ENCODE measurements around the gene POU2F2. TPM values are rescaled to one million over a fixed set of nuclear protein-coding genes. Genes with fewer than 3 reads are reported as not detected.
A peak's percentile ranks its signal among the peaks of the same experiment; 100 is the strongest.

POU2F2 gene
- total and polyA plus RNA-seq, 3 donors from 2014 or later: 9.4 to 20.6 (median 13.2) TPM

DNA sequence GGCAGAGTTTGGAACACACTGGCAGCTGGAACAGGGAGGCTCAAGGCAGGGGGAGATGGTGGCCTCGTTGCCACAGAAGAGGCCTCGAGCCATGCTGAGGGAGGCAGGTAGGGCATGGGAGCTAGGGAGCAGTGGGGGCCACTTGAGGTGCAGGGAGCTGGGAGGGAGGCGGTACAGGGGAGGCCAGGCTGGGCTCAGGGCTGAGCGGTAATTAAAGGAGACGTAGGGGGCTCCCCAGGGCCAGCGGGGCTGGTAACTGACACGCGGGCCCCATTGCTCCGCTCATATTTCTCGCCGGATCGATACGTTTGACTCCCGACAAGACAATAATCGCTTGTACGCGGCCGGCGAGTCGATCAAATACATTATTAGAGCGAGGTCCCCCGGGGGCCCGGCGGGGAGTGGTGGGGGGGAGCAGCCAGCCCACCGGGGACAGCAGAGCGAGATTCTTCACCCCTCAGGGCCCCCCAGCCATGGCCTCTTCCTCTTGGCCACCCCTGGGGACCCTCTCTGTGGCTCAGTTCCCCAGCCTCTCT, 2.4 kb upstream of the POU2F2 start:
- no peak for TF ChIP-seq POLR2A (IDR thresholded peaks at IDR 0.05)
- TF ChIP-seq, protein P1, sequence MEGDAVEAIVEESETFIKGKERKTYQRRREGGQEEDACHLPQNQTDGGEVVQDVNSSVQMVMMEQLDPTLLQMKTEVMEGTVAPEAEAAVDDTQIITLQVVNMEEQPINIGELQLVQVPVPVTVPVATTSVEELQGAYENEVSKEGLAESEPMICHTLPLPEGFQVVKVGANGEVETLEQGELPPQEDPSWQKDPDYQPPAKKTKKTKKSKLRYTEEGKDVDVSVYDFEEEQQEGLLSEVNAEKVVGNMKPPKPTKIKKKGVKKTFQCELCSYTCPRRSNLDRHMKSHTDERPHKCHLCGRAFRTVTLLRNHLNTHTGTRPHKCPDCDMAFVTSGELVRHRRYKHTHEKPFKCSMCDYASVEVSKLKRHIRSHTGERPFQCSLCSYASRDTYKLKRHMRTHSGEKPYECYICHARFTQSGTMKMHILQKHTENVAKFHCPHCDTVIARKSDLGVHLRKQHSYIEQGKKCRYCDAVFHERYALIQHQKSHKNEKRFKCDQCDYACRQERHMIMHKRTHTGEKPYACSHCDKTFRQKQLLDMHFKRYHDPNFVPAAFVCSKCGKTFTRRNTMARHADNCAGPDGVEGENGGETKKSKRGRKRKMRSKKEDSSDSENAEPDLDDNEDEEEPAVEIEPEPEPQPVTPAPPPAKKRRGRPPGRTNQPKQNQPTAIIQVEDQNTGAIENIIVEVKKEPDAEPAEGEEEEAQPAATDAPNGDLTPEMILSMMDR (IDR thresholded peaks at IDR 0.05): no peak
- no peaks in the 10 kb centered on the region for H3K9me3 ChIP-seq
- H3K27ac ChIP-seq: no peak overlapping the region
- no peaks in the 10 kb centered on the region for H3K27me3 ChIP-seq
- DNase-seq: no peak
- no peaks in the 10 kb centered on the region for H3K36me3 ChIP-seq (ENCODE audit: low read depth, missing control alignments)
- no peak overlapping the region for H3K4me3 ChIP-seq
- intact Hi-C loops (cut with DNase I; ENCODE audit: low total_unique reads): no loop called here
- peaks cover 12% of the 10 kb centered on the region for H3K4me1 ChIP-seq
- 78 to 81% methylated on average over 25 to 26 of the region's 26 CpGs for WGBS, 2 donors

DNA sequence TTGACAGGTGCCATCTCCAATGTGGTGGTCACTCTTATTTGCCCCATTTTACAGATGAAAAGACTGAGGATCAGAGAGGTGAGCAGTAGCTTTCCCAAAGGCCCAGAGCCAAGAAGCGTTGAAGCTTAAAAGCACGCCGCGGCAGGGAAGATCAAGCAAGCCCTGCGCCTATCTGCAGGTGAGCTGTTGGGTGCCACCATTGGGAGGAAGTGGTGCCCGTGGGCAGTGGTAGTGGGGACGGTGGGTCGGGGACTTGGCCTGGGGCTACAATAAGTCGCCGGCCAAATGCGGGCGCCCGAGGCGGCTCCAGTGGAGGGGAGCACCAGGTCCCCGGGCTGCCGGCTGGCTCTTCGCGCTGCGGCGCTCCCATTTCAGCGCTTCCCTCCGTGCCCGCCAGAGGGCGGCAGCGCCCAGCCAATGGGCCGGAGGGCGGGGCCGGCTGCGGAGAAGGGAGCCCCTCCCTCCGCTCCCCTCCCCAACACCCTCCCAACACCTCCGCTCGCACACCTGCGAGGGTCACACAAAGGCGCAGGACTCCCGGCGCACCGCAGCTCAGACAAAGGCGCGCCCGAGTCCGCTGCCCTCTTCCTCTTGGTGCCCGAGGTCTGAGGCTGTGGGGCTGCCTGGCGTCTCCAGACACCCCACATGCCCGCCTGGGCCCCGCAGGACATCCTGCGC, 744 bp upstream of the POU2F2 start:
- Histone ChIP-seq H3K4me3 (peak overlapping the region; percentile 29 to 43), H3K4me1 (peaks cover 12% of the 10 kb centered on the region), H3K27ac (no peak overlapping the region), H3K27me3 (no peaks in the 10 kb centered on the region), H3K9me3 (no peaks in the 10 kb centered on the region), H3K36me3 (ENCODE audit: low read depth, missing control alignments) (no peaks in the 10 kb centered on the region)
- intact Hi-C loops (cut with DNase I; ENCODE audit: low total_unique reads): no loop called here
- 2 to 4% methylated on average over 10 to 41 of the region's 46 CpGs for whole genome bisulfite sequencing, 2 donors
- TF ChIP-seq, protein P1 (IDR thresholded peaks at IDR 0.05): peak; percentile 83 to 97 (median 87)
- TF ChIP-seq POLR2A (IDR thresholded peaks at IDR 0.05): no peak
- DNase-seq: peak; percentile 70

DNA sequence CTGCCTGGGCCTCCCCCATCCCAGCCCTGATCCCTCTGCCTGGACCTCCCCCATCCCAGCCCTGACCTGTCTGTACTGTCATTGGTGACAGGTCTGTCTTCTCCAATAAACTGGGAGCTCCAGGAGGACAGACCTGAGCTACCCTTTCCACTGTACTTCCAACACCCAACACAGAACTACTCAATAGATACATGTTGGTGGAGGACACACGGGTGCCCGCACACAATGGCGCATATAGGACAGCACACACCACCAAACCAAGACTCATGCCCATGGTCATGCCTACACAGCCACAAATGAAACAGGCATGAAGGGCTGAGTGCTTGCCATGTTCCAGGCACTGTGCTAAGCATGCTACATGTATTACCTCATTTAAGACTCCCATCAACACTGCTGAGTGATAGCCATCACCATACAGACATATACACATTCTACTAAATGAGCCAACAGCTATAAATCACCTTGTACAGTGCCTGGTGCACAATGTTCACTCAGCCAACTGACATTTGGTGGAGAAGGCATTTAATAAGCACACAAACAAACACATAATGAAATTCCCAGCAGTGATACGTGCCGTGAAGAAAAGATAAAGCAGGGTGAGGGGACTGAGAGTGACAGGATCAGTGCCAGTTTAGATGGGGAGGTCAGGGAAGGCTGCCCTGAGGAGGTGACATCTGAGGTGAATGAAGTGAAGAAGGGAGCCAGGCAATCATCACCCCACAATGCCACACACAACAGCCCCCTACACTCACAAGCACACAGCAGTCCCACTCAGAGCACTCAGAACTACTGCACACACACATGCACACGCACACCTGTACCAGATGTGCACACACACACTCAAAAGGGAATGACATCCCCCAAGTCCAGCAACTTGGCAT, 857 bp downstream of the POU2F2 start:
- Histone ChIP-seq H3K9me3 (no peaks in the 10 kb centered on the region), H3K27ac (no peak overlapping the region), H3K4me1 (peaks cover 12% of the 10 kb centered on the region), H3K27me3 (no peaks in the 10 kb centered on the region), H3K36me3 (ENCODE audit: low read depth, missing control alignments) (no peaks in the 10 kb centered on the region), H3K4me3 (peak overlapping the region in 1 of 2 donors; percentile 43)
- 48 to 62% methylated on average over 5 to 6 of the region's 6 CpGs for WGBS, 2 donors
- no peak for DNase-seq
- intact Hi-C loops (cut with DNase I; ENCODE audit: low total_unique reads): no loop called here
- TF ChIP-seq, protein P1 (IDR thresholded peaks at IDR 0.05): no peak

DNA sequence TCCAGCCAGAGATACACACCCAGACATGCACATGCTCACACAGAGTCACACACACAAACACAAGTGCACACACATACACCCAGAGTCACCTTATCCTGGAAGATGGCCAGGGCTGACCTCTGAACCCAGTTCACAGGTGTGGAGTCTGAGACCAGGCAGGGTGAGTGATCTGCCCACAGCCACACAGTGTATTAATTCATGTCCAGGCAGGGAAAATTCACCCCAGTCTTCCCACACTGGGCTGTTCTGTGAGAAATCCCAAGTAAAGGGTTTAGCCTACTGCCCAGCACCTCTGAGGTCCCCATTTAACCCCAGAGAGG, 2.0 kb downstream of the POU2F2 start:
- intact Hi-C loops (cut with DNase I; ENCODE audit: low total_unique reads): no loop called here
- TF ChIP-seq POLR2A (IDR thresholded peaks at IDR 0.05): no peak
- TF ChIP-seq, protein P1 (IDR thresholded peaks at IDR 0.05): no peak
- H3K4me1 ChIP-seq: peaks cover 12% of the 10 kb centered on the region
- H3K27ac ChIP-seq: no peak overlapping the region
- no peaks in the 10 kb centered on the region for H3K36me3 ChIP-seq (ENCODE audit: low read depth, missing control alignments)
- DNase-seq: no peak
- no peaks in the 10 kb centered on the region for H3K27me3 ChIP-seq
- no peak overlapping the region for H3K4me3 ChIP-seq
- no peaks in the 10 kb centered on the region for H3K9me3 ChIP-seq
